ENCODE results near the gene PRR35.

Gene PRR35

DNA sequence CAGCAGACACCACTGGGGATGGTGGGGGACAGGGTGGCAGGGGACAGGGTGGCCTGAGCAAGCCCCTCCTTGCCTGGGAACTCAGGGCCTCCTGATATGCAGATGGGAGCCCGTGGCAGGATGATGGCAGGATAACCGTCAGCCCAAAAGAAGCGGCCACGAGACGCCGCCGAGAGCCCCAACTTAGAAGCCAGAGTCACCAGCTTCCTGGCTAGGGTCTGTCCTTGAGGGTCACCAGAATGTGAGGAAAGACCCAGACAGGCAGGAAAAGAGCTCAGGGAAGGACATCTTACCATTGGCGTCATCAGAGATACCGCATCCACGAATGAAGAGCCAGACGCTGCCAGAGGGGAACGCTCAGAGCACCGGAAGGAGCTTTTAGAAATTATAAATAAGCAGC is 49.1 kb downstream of the PRR35 start:
- no peak overlapping the region for H3K4me3 ChIP-seq (IDR thresholded peaks at IDR 0.05; ENCODE audit: insufficient read depth, low read depth, low read length)
- no peak overlapping the region for H3K4me2 ChIP-seq
- no peak overlapping the region for H2AFZ ChIP-seq (ENCODE audit: low read depth)
- H3K9ac ChIP-seq: no peak overlapping the region
- H3K27me3 ChIP-seq (ENCODE audit: insufficient read depth, low read depth): no peaks in the 10 kb centered on the region
- no peaks in the 10 kb centered on the region for H3K36me3 ChIP-seq (ENCODE audit: insufficient read depth)
- peaks cover 8% of the 10 kb centered on the region; the same call in 1 of the 2 replicates for H3K79me2 ChIP-seq (ENCODE audit: insufficient read depth, low read depth)
- H3K4me1 ChIP-seq (ENCODE audit: low read depth, poor library complexity, severe bottlenecking): no peaks in the 10 kb centered on the region
- TF ChIP-seq, protein P1, sequence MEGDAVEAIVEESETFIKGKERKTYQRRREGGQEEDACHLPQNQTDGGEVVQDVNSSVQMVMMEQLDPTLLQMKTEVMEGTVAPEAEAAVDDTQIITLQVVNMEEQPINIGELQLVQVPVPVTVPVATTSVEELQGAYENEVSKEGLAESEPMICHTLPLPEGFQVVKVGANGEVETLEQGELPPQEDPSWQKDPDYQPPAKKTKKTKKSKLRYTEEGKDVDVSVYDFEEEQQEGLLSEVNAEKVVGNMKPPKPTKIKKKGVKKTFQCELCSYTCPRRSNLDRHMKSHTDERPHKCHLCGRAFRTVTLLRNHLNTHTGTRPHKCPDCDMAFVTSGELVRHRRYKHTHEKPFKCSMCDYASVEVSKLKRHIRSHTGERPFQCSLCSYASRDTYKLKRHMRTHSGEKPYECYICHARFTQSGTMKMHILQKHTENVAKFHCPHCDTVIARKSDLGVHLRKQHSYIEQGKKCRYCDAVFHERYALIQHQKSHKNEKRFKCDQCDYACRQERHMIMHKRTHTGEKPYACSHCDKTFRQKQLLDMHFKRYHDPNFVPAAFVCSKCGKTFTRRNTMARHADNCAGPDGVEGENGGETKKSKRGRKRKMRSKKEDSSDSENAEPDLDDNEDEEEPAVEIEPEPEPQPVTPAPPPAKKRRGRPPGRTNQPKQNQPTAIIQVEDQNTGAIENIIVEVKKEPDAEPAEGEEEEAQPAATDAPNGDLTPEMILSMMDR (conservative IDR thresholded peaks at IDR 0.05; ENCODE audit: low read depth, low read length): no peak
- no peak overlapping the region for H3K27ac ChIP-seq
- no peaks in the 10 kb centered on the region for H4K20me1 ChIP-seq (ENCODE audit: insufficient read depth)

DNA sequence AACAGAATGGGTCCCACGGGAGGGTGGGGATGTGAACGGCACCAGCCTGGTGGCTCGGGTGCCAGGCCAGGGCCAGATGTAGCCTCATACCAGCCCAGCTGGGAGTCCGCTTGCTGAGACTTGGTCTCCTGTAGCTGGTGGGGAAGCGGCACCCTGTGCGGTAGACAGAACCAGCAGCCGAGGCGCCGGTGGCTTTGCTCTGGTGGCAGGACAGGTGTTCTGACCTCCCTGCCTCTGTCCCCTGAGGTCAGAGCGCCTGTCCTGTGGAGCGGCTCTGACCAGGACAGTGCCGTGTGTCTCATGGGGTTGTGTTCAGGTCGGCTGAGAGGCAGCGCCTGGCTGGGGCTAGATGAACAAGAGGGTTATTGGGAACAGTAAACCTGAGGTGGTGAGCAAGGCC is 49.8 kb downstream of the PRR35 start:
- peaks cover 2% of the 10 kb centered on the region; the same call in 1 of the 2 replicates for H3K79me2 ChIP-seq (ENCODE audit: insufficient read depth, low read depth)
- H3K9ac ChIP-seq: no peak overlapping the region
- no peak overlapping the region for H3K4me3 ChIP-seq (IDR thresholded peaks at IDR 0.05; ENCODE audit: insufficient read depth, low read depth, low read length)
- H3K27me3 ChIP-seq (ENCODE audit: insufficient read depth, low read depth): no peaks in the 10 kb centered on the region
- H4K20me1 ChIP-seq (ENCODE audit: insufficient read depth): no peaks in the 10 kb centered on the region
- H3K27ac ChIP-seq: no peak overlapping the region
- TF ChIP-seq, protein P1 (conservative IDR thresholded peaks at IDR 0.05; ENCODE audit: low read depth, low read length): no peak
- no peak overlapping the region for H2AFZ ChIP-seq (ENCODE audit: low read depth)
- H3K4me1 ChIP-seq (ENCODE audit: low read depth, poor library complexity, severe bottlenecking): no peaks in the 10 kb centered on the region
- no peaks in the 10 kb centered on the region for H3K36me3 ChIP-seq (ENCODE audit: insufficient read depth)
- H3K4me2 ChIP-seq: no peak overlapping the region

DNA sequence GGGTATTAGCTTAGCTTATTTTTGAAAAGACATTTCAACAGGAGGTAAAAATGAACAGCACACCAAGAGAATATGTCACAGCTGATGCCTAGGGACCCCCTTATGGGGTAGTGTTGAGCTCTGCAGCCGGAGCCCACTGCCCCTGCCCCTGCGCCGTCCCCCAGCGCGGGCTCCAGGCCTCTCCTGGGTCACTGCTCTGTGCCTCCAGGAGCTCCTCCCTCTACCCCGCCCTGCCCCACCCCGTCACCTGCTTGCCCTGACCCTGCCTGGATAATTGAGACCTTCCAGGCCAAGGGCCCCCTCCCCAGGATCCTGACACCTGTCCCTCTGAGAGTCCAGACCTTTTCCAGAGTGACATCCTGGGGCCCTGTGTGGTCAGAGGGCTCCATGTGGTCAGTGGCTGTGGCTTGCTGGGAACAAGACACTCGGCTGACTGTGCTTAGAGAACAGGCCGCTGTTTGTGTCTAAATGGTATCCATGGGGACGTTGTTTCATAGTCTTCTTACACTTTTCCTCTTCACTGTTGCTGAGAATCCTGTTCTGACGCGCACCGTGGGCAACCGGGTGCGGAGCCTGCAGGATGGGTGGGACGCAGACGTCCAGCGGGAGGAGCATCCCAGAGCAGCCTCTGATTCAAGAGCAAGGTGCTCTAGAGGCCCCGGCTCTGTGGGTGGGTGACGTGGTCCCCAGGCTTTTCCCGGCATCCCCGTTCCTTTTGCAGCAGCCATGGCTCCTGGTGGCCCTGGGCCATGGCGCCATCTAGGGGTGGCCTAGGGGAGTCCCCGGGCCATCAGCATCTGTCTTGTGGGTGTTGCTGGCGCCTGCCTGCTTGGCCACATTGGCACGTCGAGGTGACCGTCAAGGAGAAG is 50.6 kb downstream of the PRR35 start:
- H3K36me3 ChIP-seq (ENCODE audit: insufficient read depth): no peaks in the 10 kb centered on the region
- TF ChIP-seq, protein P1 (conservative IDR thresholded peaks at IDR 0.05; ENCODE audit: low read depth, low read length): peak; percentile 41
- peaks cover 3% of the 10 kb centered on the region; the same call in 1 of the 2 replicates for H3K79me2 ChIP-seq (ENCODE audit: insufficient read depth, low read depth)
- H3K27me3 ChIP-seq (ENCODE audit: insufficient read depth, low read depth): no peaks in the 10 kb centered on the region
- H4K20me1 ChIP-seq (ENCODE audit: insufficient read depth): no peaks in the 10 kb centered on the region
- H3K4me3 ChIP-seq (IDR thresholded peaks at IDR 0.05; ENCODE audit: insufficient read depth, low read depth, low read length): no peak overlapping the region
- H2AFZ ChIP-seq (ENCODE audit: low read depth): no peak overlapping the region
- no peak overlapping the region for H3K27ac ChIP-seq
- H3K4me1 ChIP-seq (ENCODE audit: low read depth, poor library complexity, severe bottlenecking): no peaks in the 10 kb centered on the region
- H3K4me2 ChIP-seq: no peak overlapping the region
- no peak overlapping the region for H3K9ac ChIP-seq

GRCh38 chr16:615122-615521 is 54.9 kb downstream of the PRR35 start:
- Histone ChIP-seq H3K9ac (no peak overlapping the region), H3K4me3 (IDR thresholded peaks at IDR 0.05; ENCODE audit: insufficient read depth, low read depth, low read length) (no peak overlapping the region), H3K4me2 (no peak overlapping the region), H4K20me1 (ENCODE audit: insufficient read depth) (no peaks in the 10 kb centered on the region), H2AFZ (ENCODE audit: low read depth) (no peak overlapping the region), H3K27ac (no peak overlapping the region), H3K4me1 (ENCODE audit: low read depth, poor library complexity, severe bottlenecking) (no peaks in the 10 kb centered on the region), H3K79me2 (ENCODE audit: insufficient read depth, low read depth) (peaks cover 3% of the 10 kb centered on the region; the same call in 1 of the 2 replicates), H3K36me3 (ENCODE audit: insufficient read depth) (no peaks in the 10 kb centered on the region), H3K27me3 (ENCODE audit: insufficient read depth, low read depth) (no peaks in the 10 kb centered on the region)
- TF ChIP-seq, protein P1 (conservative IDR thresholded peaks at IDR 0.05; ENCODE audit: low read depth, low read length): no peak
